DND-41 (cell line): ENCODE data around the gene TOR3A.

Experiments
- EZH2 ChIP-seq: IDR thresholded peaks from 3 replicates; pipeline ENCODE4 v1.6.1; 2012; ENCODE audit warnings: borderline replicate concordance, low read depth, mild to moderate bottlenecking, moderate library complexity, low read length, inconsistent platforms; ENCODE audit not compliant: severe bottlenecking
- TF ChIP-seq, protein P1 (sequence below): IDR thresholded peaks from 2 replicates; pipeline ENCODE4 v1.5.1; 2012; ENCODE audit warnings: borderline replicate concordance, low read length, moderate library complexity, mild to moderate bottlenecking; ENCODE audit not compliant: poor library complexity, severe bottlenecking; ENCODE audit errors: extremely low read depth

DNA sequence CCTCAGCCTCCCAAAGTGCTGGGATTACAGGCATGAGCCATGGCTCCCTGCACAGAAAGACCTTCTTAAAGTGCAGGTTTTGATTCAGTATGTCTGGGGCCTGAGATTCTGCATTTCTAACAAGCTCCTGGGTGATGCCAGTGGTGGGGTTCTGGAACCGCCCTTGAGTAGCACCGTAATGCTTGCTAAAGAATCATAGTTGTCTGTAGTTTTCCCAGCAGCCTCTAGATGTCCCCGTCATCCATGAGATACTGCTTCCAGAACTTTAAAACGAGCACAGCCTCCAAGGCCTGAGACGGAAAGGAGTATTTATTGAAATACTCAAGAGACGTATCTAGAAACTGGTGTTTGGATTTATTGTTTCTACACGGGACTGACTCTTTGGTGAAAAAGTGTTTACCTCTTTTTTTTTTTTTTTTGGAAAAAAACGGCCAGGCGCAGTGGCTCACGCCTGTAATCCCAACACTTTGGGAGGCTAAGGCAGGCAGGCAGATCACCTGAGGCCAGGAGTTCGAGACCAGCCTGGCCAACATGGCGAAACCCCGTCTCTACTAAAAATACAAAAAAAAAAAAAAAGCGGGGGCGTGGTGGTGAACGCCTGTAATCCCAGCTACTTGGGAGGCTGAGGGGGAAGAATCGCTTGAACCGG lies 2.6 kb upstream of the TOR3A start:
- no peak for TF ChIP-seq EZH2
- TF ChIP-seq, protein P1, sequence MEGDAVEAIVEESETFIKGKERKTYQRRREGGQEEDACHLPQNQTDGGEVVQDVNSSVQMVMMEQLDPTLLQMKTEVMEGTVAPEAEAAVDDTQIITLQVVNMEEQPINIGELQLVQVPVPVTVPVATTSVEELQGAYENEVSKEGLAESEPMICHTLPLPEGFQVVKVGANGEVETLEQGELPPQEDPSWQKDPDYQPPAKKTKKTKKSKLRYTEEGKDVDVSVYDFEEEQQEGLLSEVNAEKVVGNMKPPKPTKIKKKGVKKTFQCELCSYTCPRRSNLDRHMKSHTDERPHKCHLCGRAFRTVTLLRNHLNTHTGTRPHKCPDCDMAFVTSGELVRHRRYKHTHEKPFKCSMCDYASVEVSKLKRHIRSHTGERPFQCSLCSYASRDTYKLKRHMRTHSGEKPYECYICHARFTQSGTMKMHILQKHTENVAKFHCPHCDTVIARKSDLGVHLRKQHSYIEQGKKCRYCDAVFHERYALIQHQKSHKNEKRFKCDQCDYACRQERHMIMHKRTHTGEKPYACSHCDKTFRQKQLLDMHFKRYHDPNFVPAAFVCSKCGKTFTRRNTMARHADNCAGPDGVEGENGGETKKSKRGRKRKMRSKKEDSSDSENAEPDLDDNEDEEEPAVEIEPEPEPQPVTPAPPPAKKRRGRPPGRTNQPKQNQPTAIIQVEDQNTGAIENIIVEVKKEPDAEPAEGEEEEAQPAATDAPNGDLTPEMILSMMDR = peak; percentile 86
